Stomach (tissue), 19 donors: ENCODE data around the gene NR3C1. TPM values are rescaled to one million over a fixed set of nuclear protein-coding genes. Genes with fewer than 3 reads are reported as not detected.

Experiments
- DNase-seq, 2 donors: peaks; one replicate each; pipeline versions ENCODE4 v3.0.0 to v3.0.0-alpha.2; 2013 to 2019
- H3K27ac ChIP-seq, 5 donors: fragments of 200-600 bp in 4 of 5; sonication (generic) in 4 of 5; one replicate each; pipeline ENCODE4 v1.5.1; 2013 to 2019; ENCODE audit warnings: mild to moderate bottlenecking in 1 of 5, moderate library complexity in 1 of 5
- H3K27me3 ChIP-seq, 3 donors: fragments of 200-600 bp; sonication (generic); one replicate each; pipeline ENCODE4 v1.5.1; 2017 to 2019; ENCODE audit warnings: mixed run types in 1 of 3
- H3K36me3 ChIP-seq, 4 donors: fragments of 200-600 bp; sonication (generic); 1 replicate in 3 of 4; 2 replicates in 1 of 4; pipeline ENCODE4 v1.5.1; 2016 to 2019
- H3K4me1 ChIP-seq, 4 donors: fragments of 200-600 bp; sonication (generic); one replicate each; pipeline ENCODE4 v1.5.1; 2016 to 2019
- H3K4me3 ChIP-seq, 4 donors: fragments of 200-600 bp; sonication (generic) in 3 of 4; one replicate each; pipeline ENCODE4 v1.5.1; 2016 to 2019; ENCODE audit warnings: mild to moderate bottlenecking in 1 of 4
- H3K9me3 ChIP-seq, 4 donors: fragments of 200-600 bp; sonication (generic); one replicate each; pipeline ENCODE4 v1.5.1; 2016 to 2019
- CTCF ChIP-seq, 7 experiments: fragments of 450-650 bp in 4 of 7; fragments of 200-600 bp in 3 of 7; sonication (generic) in 3 of 7; IDR thresholded peaks; one replicate each; pipeline ENCODE4 v1.5.1; 2016 to 2019; ENCODE audit warnings: antibody characterized with exemption in 7 of 7, control low read depth in 2 of 7, mild to moderate bottlenecking in 1 of 7
- EP300 ChIP-seq: sonication (generic); formaldehyde crosslinking; IDR thresholded peaks from one replicate; pipeline ENCODE4 v1.6.1; 2017; ENCODE audit warnings: antibody characterized with exemption
- POLR2A ChIP-seq, 4 donors: fragments of 450-650 bp; IDR thresholded peaks; one replicate each; pipeline ENCODE4 v1.6.1; 2016; ENCODE audit warnings: antibody characterized with exemption in 4 of 4, control low read depth in 2 of 4, mild to moderate bottlenecking in 1 of 4, moderate library complexity in 1 of 4
- POLR2AphosphoS5 ChIP-seq, 3 donors: sonication (generic); formaldehyde crosslinking; IDR thresholded peaks; one replicate each; pipeline ENCODE4 v1.6.1; 2016; ENCODE audit warnings: antibody characterized with exemption in 3 of 3
- WGBS, 5 donors: extraction: QIAGEN DNeasy Blood & Tissue Kit in 3 of 5; methylation state at CpG; one replicate each; pipeline versions ENCODE4 v1.1.5 to v1.1.7; 2013 to 2018; 5-methylcytosine and 5-hydroxymethylcytosine counted together
- intact Hi-C: fragments of 100-400 bp; cut with DNase I; formaldehyde crosslinking; loops from one replicate; pipeline ENCODE4 v1.15.1; 2023; ENCODE audit warnings: low total_unique reads
- long read RNA-seq, 10 donors: transcript quantifications; one replicate each; lab custom pipeline, GENCODE V29; 2026
- polyA plus RNA-seq, 3 donors: library from polyadenylated mRNA; stranded (reverse); fragments of 200-250 nt; gene quantifications; one replicate each; pipeline ENCODE4 v1.2.3, GENCODE V29; 2013
- total RNA-seq, 5 donors: library from RNA; depleted of rRNA; stranded (reverse); fragments of >200 nt; gene quantifications; one replicate each; pipeline versions ENCODE4 v1.1.0 to v1.2.3, GENCODE V29; 2014 to 2016
- donor health status: healthy with polysubstance abuse.
- donor health status: Bipolar disorder and iron deficiency.
- donor health status: healthy.

Gene NR3C1
- total RNA-seq: 10 to 100 TPM in 4 of 5 donors, 1 to 10 TPM in 1; 6.4 to 82.8 (median 52.6) TPM
- 10 to 100 TPM; 11.5 to 18.6 (median 12.9) TPM for polyA plus RNA-seq
- long read RNA-seq, donor 1: 0 reads
- long read RNA-seq, donor 2, full-length matches to known transcripts: 1 of 1 reads
- long read RNA-seq, donor 2, partial matches to known transcripts: 0 of 1 reads
- long read RNA-seq, donor 2, other reads (novel, unspliced or antisense): 0 of 1 reads
- long read RNA-seq, donor 3, partial matches to known transcripts: 0 of 2 reads
- long read RNA-seq, donor 3, other reads (novel, unspliced or antisense): 0 of 2 reads
- long read RNA-seq, donor 4: 0 reads
- long read RNA-seq, donor 5, full-length matches to known transcripts: 2 of 8 reads
- long read RNA-seq, donor 5, partial matches to known transcripts: 6 of 8 reads
- long read RNA-seq, donor 5, other reads (novel, unspliced or antisense): 0 of 8 reads
- long read RNA-seq, donor 6, full-length matches to known transcripts: 8 of 8 reads
- long read RNA-seq, donor 6, partial matches to known transcripts: 0 of 8 reads
- long read RNA-seq, donor 6, other reads (novel, unspliced or antisense): 0 of 8 reads
- long read RNA-seq, donor 7, full-length matches to known transcripts: 4 of 17 reads
- long read RNA-seq, donor 7, partial matches to known transcripts: 13 of 17 reads
- long read RNA-seq, donor 7, other reads (novel, unspliced or antisense): 0 of 17 reads
- long read RNA-seq, donor 8, full-length matches to known transcripts: 4 of 4 reads
- long read RNA-seq, donor 8, partial matches to known transcripts: 0 of 4 reads
- long read RNA-seq, donor 8, other reads (novel, unspliced or antisense): 0 of 4 reads
- long read RNA-seq, donor 9, full-length matches to known transcripts: 2 of 2 reads
- long read RNA-seq, donor 9, partial matches to known transcripts: 0 of 2 reads
- long read RNA-seq, donor 9, other reads (novel, unspliced or antisense): 0 of 2 reads
- long read RNA-seq, donor 10, full-length matches to known transcripts: 3 of 3 reads
- long read RNA-seq, donor 10, partial matches to known transcripts: 0 of 3 reads
- long read RNA-seq, donor 10, other reads (novel, unspliced or antisense): 0 of 3 reads

GRCh38 chr5:143403593-143404415 lies at the start of gene NR3C1:
Gene NR3C1, minus strand, starts transcription at chr5:143403686. Its CDS starts 2,847 bp downstream, at chr5:143400839.
- peaks cover 0 to 9% (median 0%) of the 10 kb centered on the region in 4 donors for H3K36me3 ChIP-seq
- no peaks in the 10 kb centered on the region for H3K27me3 ChIP-seq
- H3K9me3 ChIP-seq: no peaks in the 10 kb centered on the region
- H3K4me1 ChIP-seq: peaks cover 3 to 32% (median 25%) of the 10 kb centered on the region in 4 donors
- H3K4me3 ChIP-seq: peak within 1 kb of the TSS; percentile 68 to 92 (median 78)
- peak within 1 kb of the TSS; percentile 92 to 100 (median 99) for H3K27ac ChIP-seq
- peak; percentile 88 to 96 for DNase-seq
- WGBS, 5 donors: 0 to 1% (median 0%) methylated on average over 40 to 114 of the region's 114 CpGs
- intact Hi-C loops: loop anchor here (10.0 kb wide), 1 partner anchor 389 kb away; no protein-coding TSS in a partner anchor
- TF ChIP-seq CTCF (IDR thresholded peaks at IDR 0.05) (peak in 3 of 7 experiments; percentile 56 to 87 (median 66)), POLR2AphosphoS5 (IDR thresholded peaks at IDR 0.05) (peak; percentile 13 to 67 (median 40)), POLR2A (IDR thresholded peaks at IDR 0.05) (no peak)

GRCh38 chr5:143449772-143450171 lies 46.3 kb upstream of the NR3C1 start:
- no peak overlapping the region for H3K27ac ChIP-seq
- 91 to 93% (median 93%) methylated on average over 5 of the region's 5 CpGs for WGBS, 5 donors
- H3K4me3 ChIP-seq: no peak overlapping the region
- DNase-seq: no peak
- H3K36me3 ChIP-seq: no peaks in the 10 kb centered on the region
- no peaks in the 10 kb centered on the region for H3K27me3 ChIP-seq
- H3K9me3 ChIP-seq: no peaks in the 10 kb centered on the region
- H3K4me1 ChIP-seq: no peaks in the 10 kb centered on the region
- intact Hi-C loops: no loop called here
- TF ChIP-seq EP300: no peak
- TF ChIP-seq POLR2A (IDR thresholded peaks at IDR 0.05): no peak
- TF ChIP-seq CTCF (IDR thresholded peaks at IDR 0.05): no peak
- TF ChIP-seq POLR2AphosphoS5 (IDR thresholded peaks at IDR 0.05): no peak

GRCh38 chr5:143448518-143448917 lies 45.0 kb upstream of the NR3C1 start:
- Histone ChIP-seq H3K9me3 (no peaks in the 10 kb centered on the region), H3K4me3 (no peak overlapping the region), H3K27ac (no peak overlapping the region), H3K4me1 (no peaks in the 10 kb centered on the region), H3K27me3 (no peaks in the 10 kb centered on the region), H3K36me3 (no peaks in the 10 kb centered on the region)
- no peak for TF ChIP-seq POLR2AphosphoS5 (IDR thresholded peaks at IDR 0.05)
- no peak for TF ChIP-seq EP300
- TF ChIP-seq POLR2A (IDR thresholded peaks at IDR 0.05): no peak
- no peak for TF ChIP-seq CTCF (IDR thresholded peaks at IDR 0.05)
- intact Hi-C loops: no loop called here
- DNase-seq: no peak
